Neural progenitor cell (in vitro differentiated cells): ENCODE measurements around the gene ITPR2.

Source experiments
- CTCF ChIP-seq: fragments of 200-600 bp; sonication (generic); IDR thresholded peaks from 2 replicates; pipeline ENCODE4 v1.5.1; 2017; ENCODE audit warnings: antibody characterized with exemption, mild to moderate bottlenecking
- EZH2 ChIP-seq: fragments of 200-600 bp; sonication (generic); IDR thresholded peaks from 2 replicates; pipeline ENCODE4 v1.6.1; 2017; ENCODE audit warnings: antibody characterized with exemption, mild to moderate bottlenecking, moderate library complexity

GRCh38 chr12:26767116-26767515 is 65.9 kb downstream of the ITPR2 start:
- TF ChIP-seq CTCF (peak; percentile 7), EZH2 (no peak)
